SHP77 treated with DMSO at 0.1 percent for 48 hours (cell line): ENCODE data around the gene SMPD2.
A peak's percentile ranks its signal among the peaks of the same experiment; 100 is the strongest.

Experiments used
- DNase-seq: peaks from one replicate; lab custom pipeline; 2025; lab: John Stamatoyannopoulos, UW

Gene SMPD2

DNA sequence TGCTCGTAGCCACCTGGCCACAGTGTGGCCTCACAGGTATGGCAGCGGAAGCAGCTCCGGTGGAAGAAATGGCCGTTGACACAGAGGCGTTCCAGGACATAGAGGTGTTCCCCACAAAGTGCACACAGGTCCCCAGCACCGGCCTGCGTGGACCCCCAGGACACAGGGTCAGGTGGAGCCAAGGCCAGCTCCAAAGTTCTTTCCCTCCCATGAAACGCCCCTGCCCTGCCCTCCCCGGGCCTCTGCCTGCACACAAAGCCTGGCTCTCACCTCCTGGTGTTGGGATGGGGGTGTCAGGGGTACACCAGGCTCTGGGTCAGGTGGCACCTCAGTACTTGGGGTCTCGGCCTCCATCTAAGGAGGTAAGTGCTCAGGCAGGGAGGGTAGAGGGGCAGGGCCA lies 6.6 kb downstream of the SMPD2 start:
- no peak for DNase-seq

- DNase-seq = no peak
These were observed 7.5 kb downstream of the SMPD2 start for GRCh38 chr6:109447878-109448555.

DNA sequence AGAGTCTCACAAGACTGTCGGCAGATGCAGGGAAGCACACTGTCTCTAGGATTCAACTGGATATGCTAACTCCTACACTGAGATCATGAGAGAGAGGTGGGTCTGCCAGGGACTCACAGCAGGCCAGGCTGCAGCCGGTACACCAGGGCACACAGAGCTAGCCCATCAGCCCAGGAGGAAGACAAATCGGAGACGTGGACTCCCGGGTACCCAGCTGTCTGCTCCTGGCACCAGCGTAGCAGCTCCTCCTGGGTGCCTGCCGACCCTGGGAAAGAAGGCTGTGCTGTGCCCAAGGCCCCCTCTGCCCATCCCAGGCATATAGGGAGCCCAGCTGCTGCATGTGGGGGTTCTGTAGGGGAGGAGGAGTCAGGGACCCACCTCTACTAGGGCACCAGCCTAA lies 8.1 kb downstream of the SMPD2 start:
- no peak for DNase-seq

DNA sequence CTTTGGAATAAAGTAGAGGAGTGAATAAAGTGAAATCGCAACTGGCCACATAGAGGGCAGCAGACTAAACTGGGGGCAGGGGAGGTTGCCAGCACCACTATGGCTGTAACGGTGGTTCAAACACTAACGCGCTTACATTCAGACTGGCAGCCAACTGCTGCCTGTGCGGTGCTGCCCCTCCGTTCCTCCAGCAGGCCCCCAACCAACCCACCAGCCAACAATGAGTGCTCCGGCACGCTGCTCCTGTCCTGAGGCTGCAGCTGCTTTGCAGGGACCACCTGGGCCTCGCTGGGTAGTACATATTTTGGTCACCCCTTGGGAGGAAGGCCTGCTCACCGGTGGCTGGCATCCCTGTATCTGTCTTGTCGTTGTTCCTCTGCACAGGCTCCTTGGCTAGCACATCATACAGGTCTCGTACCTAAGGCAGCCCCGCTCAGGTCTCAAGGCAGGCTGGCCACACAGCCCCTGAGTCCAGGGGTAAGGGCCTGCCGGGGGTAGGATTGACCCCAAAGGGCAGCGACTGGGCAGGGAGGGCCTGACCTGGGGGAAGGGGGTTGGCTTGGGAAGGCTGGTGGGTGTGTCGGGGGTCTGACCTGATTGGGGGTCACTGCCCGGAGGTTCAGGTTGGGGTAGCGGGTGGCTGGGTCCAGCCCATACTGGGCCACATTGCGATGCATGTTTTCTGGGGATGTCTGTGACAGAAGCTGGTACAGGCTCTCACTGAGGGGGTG lies 8.7 kb downstream of the SMPD2 start:
- DNase-seq = no peak

GRCh38 chr6:109449795-109450673 lies 9.5 kb downstream of the SMPD2 start:
- no peak for DNase-seq

DNA sequence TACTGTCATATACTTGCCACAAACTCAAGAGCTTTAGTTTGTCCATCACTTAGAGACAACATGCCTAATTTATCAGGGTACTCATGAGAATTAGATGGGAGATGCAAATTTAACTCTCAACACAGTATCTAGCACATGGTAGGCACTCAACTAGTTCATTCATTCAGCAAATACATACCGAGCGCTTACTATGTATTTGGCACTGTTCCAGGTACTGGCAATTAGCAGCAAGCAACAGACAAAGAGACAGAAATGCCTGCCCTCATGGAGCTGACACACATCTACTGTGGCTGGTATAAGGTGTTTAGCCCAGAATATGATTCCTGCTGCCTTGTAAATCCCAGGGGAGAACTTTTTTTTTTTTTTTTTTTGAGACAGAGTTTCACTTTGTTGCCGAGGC lies 10.3 kb downstream of the SMPD2 start:
- no peak for DNase-seq

DNA sequence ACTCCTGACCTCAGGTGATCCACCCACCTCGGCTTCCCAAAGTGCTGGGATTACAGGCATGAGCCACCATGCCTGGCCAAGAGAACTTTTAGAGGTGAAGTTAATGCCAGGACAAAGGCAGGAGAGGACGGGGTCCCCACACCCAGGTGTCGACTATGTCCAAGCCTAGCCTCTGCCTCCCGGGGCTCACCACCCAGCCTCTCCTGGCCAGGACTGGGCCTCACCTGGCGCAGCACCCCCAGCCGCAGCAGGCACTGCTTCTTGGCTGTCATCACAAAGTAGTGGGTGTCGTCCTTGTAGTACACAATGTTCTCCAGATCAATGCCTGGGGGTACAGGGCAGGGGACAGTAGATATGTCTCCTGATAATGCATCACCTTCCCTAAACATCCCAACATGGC lies 10.9 kb downstream of the SMPD2 start:
- no peak for DNase-seq

DNA sequence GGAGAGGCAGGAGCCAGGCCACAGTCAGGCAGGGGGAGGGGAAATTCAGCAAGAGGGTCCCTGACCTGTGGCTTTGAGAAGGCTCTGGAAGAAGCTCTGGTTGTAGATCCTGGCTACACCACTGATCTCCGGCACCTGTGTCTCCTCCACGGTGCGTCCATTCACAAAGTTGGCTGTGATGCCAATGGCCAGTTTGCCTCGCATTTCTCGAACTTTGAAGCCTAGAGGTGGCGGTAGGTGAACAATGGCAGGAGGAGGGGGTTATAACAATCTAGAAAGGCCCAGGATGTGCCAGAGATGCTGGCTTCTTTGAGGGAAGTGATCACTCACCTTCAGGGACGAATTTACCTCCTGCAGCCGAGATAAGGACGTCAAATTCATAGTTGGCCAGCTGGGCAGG lies 11.7 kb downstream of the SMPD2 start:
- DNase-seq = no peak

- DNase-seq = no peak
These were observed 12.6 kb downstream of the SMPD2 start for GRCh38 chr6:109453156-109453555.

DNA sequence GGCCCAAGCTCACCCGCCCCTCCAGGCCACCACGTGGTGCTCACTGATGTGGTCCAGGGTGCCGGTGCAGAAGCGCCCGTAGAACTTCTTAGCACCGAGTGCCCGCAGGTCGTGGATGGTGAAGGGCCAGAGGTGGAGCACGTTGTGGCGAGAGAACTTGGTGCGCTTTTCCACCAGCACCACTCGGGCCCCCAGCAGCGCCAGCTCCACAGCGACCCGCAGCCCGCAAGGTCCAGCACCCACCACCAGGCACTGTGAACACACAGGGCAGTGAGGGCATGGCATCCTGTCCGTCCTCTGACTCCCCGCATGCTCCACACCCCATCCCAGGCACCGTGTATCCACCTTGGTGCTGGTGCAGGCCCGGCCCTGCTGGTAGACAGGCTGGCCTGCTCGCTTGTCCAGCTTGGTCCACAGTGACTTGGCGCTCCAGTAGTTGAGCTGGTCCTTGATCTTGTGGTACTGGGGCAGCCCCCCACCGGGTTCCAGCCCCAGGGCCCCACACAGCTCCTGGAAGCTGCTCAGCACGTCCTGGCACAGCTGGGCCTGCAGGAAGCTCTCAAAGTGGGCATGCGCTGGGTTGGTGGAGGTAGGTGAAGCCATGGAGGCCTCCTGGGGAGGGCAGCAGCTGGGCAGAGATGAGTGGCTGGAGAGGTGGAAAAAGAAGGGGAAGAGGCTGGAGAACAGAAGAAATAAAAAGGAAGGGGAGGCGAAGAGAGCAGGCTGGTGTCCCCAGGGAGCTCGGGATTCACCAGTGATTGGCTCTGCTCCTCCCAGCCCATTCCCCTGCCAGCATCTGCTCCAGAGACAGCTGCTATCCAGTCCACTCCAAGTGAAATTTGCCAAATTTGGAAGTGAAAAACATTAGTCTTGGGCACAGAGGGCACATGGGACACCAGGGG lies 13.3 kb downstream of the SMPD2 start:
- DNase-seq = no peak

DNA sequence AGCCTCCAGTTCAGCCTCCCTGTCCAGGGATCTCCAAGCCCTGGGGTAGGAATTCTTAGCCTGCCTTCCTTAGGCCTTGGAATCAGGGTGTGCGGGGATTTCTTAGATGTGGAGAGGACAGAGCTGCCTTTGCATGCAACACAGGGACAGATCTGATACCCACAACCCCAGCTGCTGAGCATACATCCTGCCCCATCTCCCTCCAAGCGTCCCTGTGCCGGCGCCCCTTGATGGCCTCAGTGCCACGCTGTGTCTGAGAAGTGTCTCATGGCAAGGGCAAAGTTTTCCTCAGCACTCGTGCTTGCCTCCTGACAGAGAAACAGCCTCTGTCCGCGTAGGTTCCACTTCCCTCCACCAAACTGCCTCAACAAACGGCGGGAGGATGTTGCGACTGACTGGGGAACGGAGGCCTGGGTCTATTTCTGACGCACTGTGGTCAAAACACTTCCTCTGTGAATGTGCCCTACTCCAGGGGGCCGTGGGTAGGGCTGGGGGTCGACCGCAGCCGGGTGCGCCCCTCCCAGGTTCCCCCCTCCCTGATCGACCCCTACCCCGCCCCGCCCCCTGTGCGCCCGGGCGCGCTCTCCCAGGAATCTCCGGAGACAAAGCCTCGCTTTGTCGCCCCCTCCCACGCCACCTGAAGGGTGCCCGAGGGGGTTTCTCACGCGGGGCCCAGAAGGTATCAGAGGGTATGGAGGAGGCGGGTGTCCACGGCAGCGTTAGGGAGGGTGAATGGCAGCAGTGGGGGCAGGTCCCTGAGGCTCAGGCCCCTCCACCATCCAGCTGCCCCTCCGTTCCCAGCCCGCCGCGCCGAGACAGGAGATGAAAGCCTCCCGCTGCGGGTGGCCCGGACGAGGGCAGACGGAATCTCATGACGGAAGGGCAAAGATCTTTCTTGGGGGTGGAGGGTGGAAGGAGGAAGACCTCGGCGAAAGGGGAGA lies 14.2 kb downstream of the SMPD2 start:
- no peak for DNase-seq

DNA sequence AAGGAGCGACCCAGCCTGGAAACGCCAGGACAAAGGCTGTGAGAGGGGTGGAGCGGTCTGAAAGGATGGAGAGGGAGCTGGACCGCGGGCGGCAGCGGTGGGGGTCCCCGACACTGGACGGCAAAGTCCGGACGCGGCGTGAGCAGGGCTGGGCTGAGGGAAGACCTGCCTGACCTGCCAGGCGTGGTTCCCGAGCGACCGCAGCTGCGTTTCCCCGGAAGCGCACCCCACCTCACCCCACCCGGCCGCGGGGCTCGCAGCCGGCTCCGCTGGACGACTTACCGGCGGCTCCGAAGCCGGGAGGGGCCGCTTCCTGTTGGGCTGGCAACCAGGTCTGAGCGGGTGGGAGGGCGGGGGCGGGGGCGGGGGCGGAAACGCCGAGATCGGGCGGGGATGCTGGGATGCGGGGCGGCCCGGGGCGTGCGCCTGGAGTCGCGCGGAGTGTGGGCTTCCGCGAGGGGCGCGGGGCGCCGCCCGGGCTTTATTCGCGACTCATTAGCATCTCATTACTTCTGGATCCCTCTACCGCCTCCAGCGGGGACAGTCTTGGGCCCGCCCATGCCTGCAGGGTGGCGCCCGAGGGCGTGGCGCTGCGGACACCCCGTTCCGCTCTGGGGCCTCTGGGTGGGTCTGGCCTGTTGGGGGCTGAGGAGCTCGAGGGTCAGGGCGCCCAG lies 15.1 kb downstream of the SMPD2 start, which contains the start of gene MICAL1:
MICAL1 (minus strand) TSS at position 336 of the 674 bp plus-strand sequence. CDS start 1,576 bp downstream, outside the sequence.
- DNase-seq = peak; percentile 58

DNA sequence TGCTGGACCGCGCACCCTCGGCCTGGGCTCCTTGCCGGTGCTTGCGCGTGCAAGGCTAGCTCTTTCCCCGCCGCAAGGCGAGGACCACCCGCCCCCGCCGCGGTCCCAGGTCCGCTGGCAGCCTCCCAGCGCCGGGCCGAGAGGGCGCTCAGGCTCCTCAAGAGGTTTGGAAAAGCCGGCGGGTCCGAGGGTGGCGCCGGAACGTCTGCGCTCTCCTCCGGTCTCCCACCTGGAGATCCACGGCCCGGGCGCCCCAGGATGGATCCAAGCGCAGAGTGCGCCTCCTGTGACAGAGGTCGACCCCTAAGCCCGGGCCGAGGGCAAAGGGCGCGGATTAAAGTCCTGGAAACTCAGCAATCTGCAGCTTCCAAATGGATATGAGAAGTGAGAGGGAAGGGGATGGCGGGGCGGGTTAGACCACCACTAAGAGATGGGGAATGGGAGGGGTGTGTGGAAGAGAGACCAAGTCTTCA lies 15.6 kb downstream of the SMPD2 start:
- DNase-seq = no peak

DNA sequence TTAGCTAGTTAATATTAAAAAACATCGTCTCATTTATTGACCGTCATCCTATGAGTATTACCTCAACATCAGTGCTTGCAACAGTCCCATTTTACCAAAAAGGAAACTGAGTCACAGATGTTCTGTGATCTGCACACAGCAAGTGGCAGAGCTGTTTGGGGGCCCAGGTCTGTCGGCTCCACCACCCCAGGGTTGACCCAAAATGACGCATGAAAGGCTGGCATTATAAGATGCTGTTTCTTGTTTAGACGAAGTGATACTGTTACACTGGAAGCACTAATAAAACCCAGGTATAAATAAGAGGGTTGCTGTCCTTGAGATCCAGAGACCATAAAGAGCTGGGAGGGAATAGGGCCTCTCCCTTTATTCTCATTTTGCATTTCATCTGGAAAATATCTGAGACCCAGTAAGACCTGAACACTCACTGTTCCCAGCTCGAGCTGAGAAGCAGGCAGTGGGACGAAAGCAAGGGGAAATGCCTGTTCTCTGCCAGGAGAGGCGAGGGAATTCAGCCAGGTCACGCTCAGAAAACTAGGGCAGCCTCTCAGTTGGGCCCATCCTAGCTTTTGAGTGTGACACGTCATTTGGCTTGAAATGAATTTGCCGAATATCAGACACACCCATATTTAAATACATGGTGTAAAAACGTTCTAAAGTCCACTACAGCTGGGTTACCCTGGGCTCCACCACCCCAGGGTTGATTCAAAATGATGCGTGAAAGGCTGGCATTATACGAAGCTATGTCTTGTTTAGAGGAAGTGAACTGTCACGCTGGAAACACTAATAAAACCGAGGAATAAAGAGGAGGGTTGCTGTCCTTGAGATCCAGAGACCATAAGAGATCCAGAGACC lies 16.4 kb downstream of the SMPD2 start:
- DNase-seq = no peak

DNA sequence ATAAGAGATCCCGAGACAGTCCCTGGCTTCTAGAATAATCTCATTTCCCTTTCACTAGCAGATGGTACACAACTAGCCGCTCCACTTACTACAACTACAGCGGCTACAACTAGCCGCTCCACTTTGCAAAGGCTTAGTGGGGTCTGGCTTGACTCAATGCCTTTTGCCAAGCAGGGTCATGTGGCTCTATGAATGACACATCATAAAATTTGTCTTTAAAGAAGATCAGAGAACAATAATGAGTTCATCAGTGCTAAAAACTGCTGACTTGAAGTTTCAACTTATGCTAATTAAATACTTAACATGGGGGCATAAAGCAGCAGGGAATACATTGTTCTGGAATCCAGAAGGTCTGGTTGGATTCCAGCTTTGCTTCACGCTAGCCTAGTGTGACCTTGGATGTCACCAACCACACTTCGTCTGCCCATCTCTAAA lies 17.1 kb downstream of the SMPD2 start:
- DNase-seq = no peak

DNA sequence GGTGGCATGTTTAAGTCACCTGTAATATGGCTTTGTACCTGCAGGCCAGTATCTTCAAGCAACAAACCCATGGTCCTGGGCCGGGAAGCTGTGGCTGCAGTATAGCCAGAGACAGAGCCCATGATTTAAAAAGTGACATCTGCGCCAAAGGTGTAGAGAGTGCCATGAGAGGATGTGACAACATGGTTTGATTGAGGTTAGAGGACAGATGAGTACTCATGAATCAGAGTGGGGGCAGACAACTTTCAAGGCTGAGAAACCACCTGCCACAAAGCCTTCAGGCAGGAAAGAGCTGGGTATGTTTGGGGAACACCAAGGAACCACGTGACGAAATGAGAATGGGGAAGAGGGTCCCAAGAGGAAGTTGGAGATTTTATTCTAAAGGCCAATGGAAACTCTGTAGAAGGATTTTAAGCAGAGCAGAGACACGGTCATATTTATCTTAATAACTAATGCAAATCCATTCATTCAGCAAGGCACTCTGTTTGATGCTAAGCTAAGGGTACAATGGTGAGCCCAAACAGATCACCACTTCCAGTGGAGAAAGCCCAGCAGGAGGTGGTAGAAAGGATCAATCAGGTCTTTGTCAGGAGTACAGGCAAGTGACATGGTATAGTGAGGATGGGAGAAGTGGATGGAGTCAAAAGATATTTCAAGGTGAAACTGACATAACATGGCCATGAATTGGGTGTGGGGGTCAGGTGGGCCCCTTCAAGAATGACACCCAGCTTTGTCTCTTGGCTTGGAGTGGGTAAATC lies 18.4 kb downstream of the SMPD2 start:
- no peak for DNase-seq

DNA sequence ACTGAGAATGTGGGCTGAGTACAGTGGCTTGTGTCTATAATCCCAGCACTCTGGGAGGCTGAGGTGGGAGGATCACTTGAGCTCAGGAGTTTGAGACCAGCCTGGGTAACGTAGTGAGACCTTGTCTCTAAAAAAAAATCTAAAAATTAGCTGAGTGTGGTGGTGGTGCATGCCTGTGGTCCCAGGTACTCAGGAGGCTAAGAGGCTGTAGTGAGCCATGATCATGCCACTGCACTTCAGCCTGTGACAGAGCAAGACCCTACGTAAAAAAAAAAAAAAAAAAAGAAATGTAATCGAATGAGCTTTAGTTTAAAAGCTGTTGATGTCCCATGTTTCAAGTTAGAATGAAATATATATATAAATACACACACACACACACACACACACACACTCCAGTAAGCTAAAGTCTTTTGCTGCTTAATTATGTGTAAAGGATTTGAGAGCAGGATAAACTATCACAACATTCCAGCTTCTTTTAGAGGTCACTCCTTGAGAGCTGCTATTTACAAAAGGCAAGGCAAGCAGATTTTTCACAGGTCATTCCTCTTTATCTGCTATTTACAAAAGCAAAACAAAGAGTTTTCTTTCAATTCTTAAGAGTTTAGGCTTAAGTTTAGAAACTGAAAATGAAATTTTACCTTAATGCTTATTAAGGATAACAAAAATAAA lies 19.8 kb downstream of the SMPD2 start:
- no peak for DNase-seq
